Psoas muscle (tissue), 8 donors: ENCODE results near the gene CPEB3. TPM values are rescaled to one million over a fixed set of nuclear protein-coding genes. Genes with fewer than 3 reads are reported as not detected.
A peak's percentile ranks its signal among the peaks of the same experiment; 100 is the strongest.

Experiments used
- ATAC-seq, 4 donors: fragments of 200-7000 bp; cut with Tn5 transposase; one replicate each; pipeline ENCODE4 v1.9.1; 2020; ENCODE audit warnings: moderate library complexity in 3 of 4, mild to moderate bottlenecking in 2 of 4
- DNase-seq, 2 donors: peaks; one replicate each; pipeline ENCODE4 v3.0.0-alpha.2; 2020
- H3K27ac ChIP-seq: fragments of 200-600 bp; one replicate; pipeline ENCODE4 v1.8.0; 2022
- H3K27me3 ChIP-seq, 3 donors: fragments of 200-600 bp in 1 of 3; one replicate each; pipeline versions ENCODE4 v1.6.1 to v1.8.0; 2013 to 2022; ENCODE audit warnings: low read length in 2 of 3, mild to moderate bottlenecking in 2 of 3, moderate library complexity in 1 of 3; ENCODE audit not compliant: insufficient read depth in 3 of 3
- H3K36me3 ChIP-seq, 2 donors: fragments of 200-600 bp in 1 of 2; one replicate each; pipeline versions ENCODE4 v1.6.1 to v1.8.0; 2013 to 2022; ENCODE audit warnings: low read depth in 1 of 2, mild to moderate bottlenecking in 1 of 2, moderate library complexity in 1 of 2; ENCODE audit not compliant: insufficient read depth in 1 of 2
- H3K4me1 ChIP-seq: fragments of 200-600 bp; one replicate; pipeline ENCODE4 v1.8.0; 2022
- H3K4me3 ChIP-seq: fragments of 200-600 bp; one replicate; pipeline ENCODE4 v1.8.0; 2022; ENCODE audit warnings: mild to moderate bottlenecking
- H3K9me3 ChIP-seq: fragments of 200-600 bp; one replicate; pipeline ENCODE4 v1.8.0; 2022
- WGBS, 3 donors: extraction: QIAGEN DNeasy Blood & Tissue Kit; methylation state at CpG; one replicate each; pipeline versions ENCODE4 v1.1.6 to v1.1.7; 2013; 5-methylcytosine and 5-hydroxymethylcytosine counted together
- intact Hi-C, 2 donors: fragments of 100-400 bp; cut with DNase I; formaldehyde crosslinking; loops; one replicate each; pipeline versions ENCODE4 v1.11.0 to v1.14.2; 2022
- polyA plus RNA-seq, 3 donors: library from polyadenylated mRNA; stranded (reverse); fragments of 200-250 nt; gene quantifications; one replicate each; pipeline ENCODE4 v1.2.3, GENCODE V29; 2013
- total RNA-seq, 4 donors: library from RNA; stranded (reverse); fragmentation: NEBNext Ultra II Directional in 2 of 4; extraction: Animal tissue kit (Norgen Biotek cat#: 25700) in 2 of 4; gene quantifications; one replicate each; pipeline versions ENCODE4 v1.2.1 to v1.2.4, GENCODE V29; 2021 to 2023
- TF ChIP-seq, protein P1 (sequence below): fragments of 200-600 bp; IDR thresholded peaks from one replicate; pipeline ENCODE4 v1.8.0; 2022; ENCODE audit warnings: antibody characterized with exemption
- donor health status: healthy with polysubstance abuse.
- donor health status: DM: no; HTN: no; CAD: no; lungs with moderate emphysema.
- donor health status: Bipolar disorder and iron deficiency.
- donor health status: healthy.
- donor health status: DM: yes; HTN: yes; CAD: no.
- donor health status: DM: no; HTN: no; CAD: no.
- donor health status: DM: no; HTN: no; CAD: no.
- donor health status: DM: yes; HTN: yes; CAD: no.

Gene CPEB3
- total and polyA plus RNA-seq, 7 donors = 0.44 to 16.9 (median 9.8) TPM

DNA sequence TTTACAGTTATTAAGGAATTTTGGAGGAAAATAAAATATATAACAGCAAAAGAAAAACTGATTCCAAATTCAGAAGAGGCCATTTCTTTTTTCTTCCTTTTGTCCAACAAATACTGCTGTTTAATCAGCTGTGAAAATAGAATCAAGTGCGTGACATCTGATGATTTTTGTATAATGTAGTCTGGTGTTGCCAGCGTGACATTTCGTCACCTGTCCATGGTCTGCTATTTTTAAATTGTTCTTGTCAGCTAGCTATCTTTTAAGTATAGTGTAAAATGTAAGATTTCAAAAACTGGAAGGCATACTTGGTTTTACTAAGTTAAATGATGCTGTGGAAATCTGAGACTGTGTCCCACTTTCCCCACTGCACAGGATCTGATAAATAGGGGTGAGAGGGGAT, 105.9 kb downstream of the CPEB3 start:
- peak overlapping the region; percentile 62 for H3K27ac ChIP-seq
- intact Hi-C loops = no loop called here
- peak overlapping the region; percentile 6 for H3K4me3 ChIP-seq
- no peaks in the 10 kb centered on the region for H3K9me3 ChIP-seq
- DNase-seq (no peak), ATAC-seq (peak in 3 of 4 donors; percentile 64 to 81 (median 65))
- H3K36me3 ChIP-seq = peaks cover 0 to 8% of the 10 kb centered on the region in 2 donors
- TF ChIP-seq, protein P1, sequence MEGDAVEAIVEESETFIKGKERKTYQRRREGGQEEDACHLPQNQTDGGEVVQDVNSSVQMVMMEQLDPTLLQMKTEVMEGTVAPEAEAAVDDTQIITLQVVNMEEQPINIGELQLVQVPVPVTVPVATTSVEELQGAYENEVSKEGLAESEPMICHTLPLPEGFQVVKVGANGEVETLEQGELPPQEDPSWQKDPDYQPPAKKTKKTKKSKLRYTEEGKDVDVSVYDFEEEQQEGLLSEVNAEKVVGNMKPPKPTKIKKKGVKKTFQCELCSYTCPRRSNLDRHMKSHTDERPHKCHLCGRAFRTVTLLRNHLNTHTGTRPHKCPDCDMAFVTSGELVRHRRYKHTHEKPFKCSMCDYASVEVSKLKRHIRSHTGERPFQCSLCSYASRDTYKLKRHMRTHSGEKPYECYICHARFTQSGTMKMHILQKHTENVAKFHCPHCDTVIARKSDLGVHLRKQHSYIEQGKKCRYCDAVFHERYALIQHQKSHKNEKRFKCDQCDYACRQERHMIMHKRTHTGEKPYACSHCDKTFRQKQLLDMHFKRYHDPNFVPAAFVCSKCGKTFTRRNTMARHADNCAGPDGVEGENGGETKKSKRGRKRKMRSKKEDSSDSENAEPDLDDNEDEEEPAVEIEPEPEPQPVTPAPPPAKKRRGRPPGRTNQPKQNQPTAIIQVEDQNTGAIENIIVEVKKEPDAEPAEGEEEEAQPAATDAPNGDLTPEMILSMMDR = no peak
- peaks cover 15% of the 10 kb centered on the region for H3K4me1 ChIP-seq
- 25 to 46% (median 25%) methylated on average over 3 of the region's 3 CpGs for WGBS, 3 donors
- no peaks in the 10 kb centered on the region for H3K27me3 ChIP-seq

DNA sequence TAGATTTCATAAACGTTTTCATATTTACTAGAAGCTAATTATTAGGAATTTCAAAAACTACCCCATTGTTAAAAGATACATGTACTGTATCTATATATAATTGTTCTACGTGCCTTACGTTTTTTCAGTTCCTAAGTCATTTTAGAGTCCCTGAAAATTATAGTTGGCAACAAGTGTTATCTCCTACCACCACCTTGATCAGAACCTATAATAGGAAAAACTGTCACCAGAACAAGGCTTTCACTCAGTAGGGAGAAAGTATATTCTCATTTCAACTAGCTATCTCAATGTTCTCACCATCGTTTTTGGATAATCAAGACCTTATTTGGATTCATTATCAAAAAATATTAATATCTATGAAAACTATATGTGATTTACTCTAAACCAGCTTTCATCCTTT, 107.7 kb downstream of the CPEB3 start:
- no peak for DNase-seq
- intact Hi-C loops = no loop called here
- WGBS, 3 donors = 94 to 96% (median 95%) methylated on average over 4 of the region's 4 CpGs

DNA sequence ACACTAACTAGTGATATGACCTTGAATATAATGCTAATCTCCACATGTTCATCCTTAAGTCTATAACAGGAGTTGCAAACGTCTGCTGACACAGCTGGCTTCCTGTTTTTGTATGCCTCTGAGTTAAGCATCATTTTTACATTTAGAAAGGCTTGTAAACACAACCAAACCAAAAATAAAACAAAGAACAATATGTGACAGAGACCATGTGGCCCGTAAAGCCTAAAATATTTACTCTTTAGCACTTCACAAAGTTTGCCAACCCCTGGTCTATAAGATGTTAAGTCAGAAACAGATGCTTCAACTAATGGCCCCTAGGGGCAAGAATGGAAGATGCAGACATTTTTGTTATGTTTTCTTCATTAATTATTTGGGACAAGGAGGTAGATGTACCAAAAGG, 109.3 kb downstream of the CPEB3 start:
- no peak overlapping the region for H3K27ac ChIP-seq
- no peaks in the 10 kb centered on the region for H3K27me3 ChIP-seq
- ATAC-seq = no peak
- TF ChIP-seq, protein P1 = no peak
- DNase-seq = no peak
- intact Hi-C loops = no loop called here
- H3K4me1 ChIP-seq = peaks cover 15% of the 10 kb centered on the region
- H3K4me3 ChIP-seq = no peak overlapping the region
- peaks cover 0 to 12% of the 10 kb centered on the region in 2 donors for H3K36me3 ChIP-seq
- WGBS, 3 donors = 14 to 15% (median 14%) methylated on average over 2 of the region's 2 CpGs
- no peaks in the 10 kb centered on the region for H3K9me3 ChIP-seq

More for the DNA sequence above, 107.7 kb downstream of the CPEB3 start:
- Histone ChIP-seq H3K9me3 (no peaks in the 10 kb centered on the region), H3K36me3 (peaks cover 0 to 12% of the 10 kb centered on the region in 2 donors), H3K27ac (no peak overlapping the region), H3K27me3 (no peaks in the 10 kb centered on the region), H3K4me3 (no peak overlapping the region), H3K4me1 (peaks cover 15% of the 10 kb centered on the region)
- TF ChIP-seq, protein P1 = no peak
- ATAC-seq = no peak

DNA sequence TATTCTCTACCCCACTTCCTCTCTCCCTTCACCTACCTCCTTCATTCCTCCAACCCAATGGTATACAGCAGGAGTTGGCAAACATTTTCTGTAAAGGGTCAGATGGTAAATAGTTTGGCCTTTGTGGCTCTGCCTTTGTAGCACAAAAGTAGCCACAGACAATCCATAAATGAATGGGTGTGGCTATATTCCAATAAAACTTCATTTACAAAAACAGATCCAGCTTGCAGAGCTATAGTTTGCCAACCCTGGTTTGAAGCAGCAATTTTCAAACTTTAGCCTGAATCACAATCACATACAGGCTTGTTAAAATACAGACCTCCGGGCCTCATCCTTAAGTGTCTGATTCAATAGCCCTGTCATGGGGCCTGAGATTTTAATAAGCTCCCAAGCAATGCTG, 110.5 kb downstream of the CPEB3 start:
- Histone ChIP-seq H3K4me3 (no peak overlapping the region), H3K4me1 (peaks cover 15% of the 10 kb centered on the region), H3K27ac (no peak overlapping the region), H3K36me3 (peaks cover 0 to 12% of the 10 kb centered on the region in 2 donors), H3K9me3 (no peaks in the 10 kb centered on the region), H3K27me3 (no peaks in the 10 kb centered on the region)
- 75 to 89% (median 80%) methylated on average over 1 of the region's 1 CpG for WGBS, 3 donors
- DNase-seq = no peak
- ATAC-seq = no peak
- TF ChIP-seq, protein P1 = no peak
- intact Hi-C loops = no loop called here

DNA sequence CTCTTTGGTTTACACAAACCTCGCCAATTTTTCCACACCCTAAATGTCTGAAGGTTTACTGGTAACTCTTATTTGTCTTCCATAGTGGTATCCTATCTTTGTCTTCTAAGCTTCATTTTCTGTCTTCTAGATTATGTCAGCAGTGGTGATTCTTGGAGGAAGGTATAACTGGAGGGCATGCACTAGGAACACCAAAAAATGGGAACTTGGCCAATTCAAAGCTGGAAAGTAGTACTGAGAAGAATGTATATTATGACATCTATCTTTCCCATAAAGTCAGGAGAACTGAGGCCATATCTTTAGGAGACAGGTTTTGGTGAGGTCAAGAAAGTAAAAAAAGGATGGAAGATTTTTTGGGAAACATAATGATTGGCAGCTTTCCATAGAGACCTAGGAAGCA, 113.3 kb downstream of the CPEB3 start:
- Histone ChIP-seq H3K9me3 (no peaks in the 10 kb centered on the region), H3K4me3 (no peak overlapping the region), H3K36me3 (peaks cover 0 to 12% of the 10 kb centered on the region in 2 donors), H3K4me1 (peaks cover 11% of the 10 kb centered on the region), H3K27ac (no peak overlapping the region), H3K27me3 (no peaks in the 10 kb centered on the region)
- intact Hi-C loops = no loop called here
- TF ChIP-seq, protein P1 = no peak
- whole genome bisulfite sequencing, 3 donors = 96 to 97% (median 97%) methylated on average over 1 of the region's 1 CpG
- ATAC-seq (no peak), DNase-seq (no peak)
